NOMO-1 treated with DMSO at 0.1 percent for 48 hours (cell line): ENCODE data around the gene LRRC23.

ENCODE experiments used
- DNase-seq: peaks from one replicate; lab custom pipeline; 2025; ENCODE audit not compliant: unreplicated experiment; lab: John Stamatoyannopoulos, UW

LRRC23 gene

GRCh38 chr12:6923851-6924250 lies 19.2 kb downstream of the LRRC23 start:
- DNase-seq, result no peak

DNA sequence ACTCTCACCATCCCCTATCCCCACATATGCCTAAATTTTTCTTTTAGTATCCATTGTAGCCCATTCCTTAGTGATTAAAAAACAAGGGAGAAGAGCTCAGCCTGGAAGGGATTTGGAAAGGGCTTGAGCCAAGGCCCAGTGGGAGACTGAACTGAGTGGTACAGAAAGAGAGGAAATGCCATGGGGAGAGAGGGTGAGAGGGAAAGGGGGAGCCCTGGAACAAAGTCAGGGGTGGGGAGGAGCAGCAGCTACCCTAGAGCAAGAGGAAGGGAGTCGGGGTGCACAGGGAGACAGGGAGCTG lies 20.6 kb downstream of the LRRC23 start:
- no peak for DNase-seq

DNA sequence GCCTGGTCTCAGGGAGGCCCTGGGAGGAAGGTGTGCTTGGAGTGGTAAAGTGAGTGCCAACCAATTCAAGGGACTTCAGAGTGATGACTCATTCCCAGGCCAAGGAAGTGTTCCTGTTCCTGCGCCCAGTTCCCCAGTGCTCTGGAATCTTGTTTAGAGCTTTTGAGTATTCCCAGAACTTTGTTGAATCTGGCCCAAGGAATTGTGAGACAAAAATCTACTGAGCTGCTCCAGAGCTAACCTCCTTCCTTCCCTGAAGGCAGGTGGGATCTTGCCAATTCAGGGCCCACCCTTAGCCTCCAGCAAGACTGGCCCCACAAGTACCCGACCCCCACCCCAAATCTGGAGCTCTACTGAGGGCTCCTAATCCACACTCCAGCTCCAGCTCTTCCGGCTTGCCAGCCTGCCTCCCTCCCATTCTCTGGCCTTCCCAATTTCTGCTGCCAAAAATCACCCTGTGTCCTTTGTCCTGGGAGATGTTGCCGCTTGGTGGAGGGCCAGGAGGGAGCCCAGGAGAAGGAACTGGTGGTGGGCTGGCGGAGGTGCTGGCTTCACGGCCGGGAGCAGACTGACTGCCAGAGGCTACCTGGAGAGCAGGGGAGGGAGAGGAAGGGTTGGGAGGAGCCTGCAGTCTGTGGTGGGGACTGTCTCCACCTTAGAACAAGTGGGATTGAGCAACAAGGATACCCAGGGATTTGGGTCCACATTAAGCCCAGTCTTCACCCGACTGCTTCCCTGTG lies 21.1 kb downstream of the LRRC23 start:
- no peak for DNase-seq

DNA sequence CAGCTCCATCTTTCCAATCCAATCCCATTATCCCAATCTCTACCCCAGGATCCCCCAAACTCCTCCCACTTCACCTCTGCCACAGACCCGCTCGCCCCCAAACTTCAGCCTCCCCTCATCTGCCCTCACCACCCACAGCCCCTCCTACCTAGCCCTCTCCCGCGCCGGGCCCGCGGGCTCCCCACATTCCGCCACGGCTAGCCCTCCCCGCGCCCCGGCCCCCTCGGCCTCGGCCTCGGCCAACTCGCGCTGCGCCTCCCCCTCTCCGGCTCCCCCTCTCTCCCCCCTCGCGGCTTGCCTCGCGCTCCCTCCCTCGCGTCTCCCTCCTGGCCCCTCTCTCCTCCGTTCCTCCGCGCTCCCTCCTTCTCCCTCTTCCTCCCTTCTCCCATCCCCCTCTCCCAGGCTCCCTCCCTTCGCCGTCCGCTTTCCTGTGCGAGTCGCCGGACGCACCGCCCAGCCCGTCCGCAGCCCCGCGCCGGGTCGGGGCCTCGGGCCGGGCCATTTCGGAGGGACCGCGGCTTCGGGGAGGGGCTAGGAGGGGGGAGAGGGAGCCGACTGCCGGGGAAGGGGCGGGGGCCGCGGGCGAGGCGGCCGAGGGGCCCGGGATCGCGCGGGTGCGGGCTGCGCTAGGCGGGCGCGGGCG lies 22.9 kb downstream of the LRRC23 start, which contains the start of gene ATN1:
TSS of gene ATN1 (plus strand) at position 581 of the 643 bp plus-strand sequence. CDS start 6,043 bp downstream, outside the sequence.
- DNase-seq, result no peak

DNA sequence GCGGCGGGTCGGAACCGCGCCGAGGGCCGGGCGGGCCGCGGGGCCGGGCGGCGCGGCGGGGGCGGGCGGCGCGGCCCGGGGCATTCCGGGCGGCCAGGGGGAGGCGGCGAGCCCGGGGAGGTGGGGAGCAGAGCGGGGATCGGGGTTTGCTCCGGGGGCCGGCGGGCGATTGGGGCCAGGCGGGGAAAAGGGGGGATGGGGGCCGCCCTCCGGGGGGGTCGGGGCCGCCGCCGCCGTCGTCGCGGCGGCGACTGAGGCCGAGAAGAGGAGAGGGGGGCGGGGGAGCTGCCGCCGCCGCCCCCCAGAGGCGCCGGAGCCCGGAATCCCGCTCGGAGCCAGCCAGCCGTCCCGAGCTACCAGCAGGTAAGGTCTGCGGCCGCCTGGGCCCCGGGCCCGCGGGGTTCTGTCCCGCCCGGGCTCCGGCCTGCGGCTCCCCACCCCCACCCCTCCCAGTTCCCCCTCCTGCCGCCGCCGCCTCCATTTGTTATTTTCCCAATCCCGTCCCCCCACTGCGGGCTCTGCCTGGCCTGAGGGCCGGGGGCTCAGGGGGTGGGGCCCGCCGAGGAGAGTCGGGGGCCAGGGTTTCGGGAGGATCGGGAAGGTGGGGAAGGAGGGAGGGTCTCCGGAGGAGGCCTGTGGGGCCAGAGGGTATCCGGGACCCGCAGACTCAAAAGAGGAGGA lies 23.5 kb downstream of the LRRC23 start:
- DNase-seq, result no peak

- no peak for DNase-seq
These were observed 24.2 kb downstream of the LRRC23 start for GRCh38 chr12:6928703-6929407.

GRCh38 chr12:6929466-6930452 lies 25.1 kb downstream of the LRRC23 start:
- DNase-seq, result no peak

DNA sequence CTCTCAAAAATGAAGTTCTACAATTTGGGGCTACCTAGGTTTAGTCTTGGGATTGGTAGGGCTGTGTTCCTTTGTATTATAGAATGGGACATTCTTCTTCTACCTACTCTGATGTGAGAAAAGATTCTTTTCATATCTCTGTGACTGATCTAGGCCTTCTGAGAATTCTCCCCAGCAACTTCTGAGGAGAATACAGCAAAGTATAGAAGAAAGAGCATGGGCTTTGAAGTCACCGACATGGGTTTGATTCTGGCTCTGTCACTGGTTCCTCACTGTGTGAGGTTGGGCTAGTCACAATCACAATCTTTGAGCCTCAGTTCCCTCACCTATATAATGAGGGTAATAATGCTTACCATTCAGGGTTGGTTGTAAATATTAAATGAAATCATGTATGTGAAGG lies 28.1 kb downstream of the LRRC23 start:
- DNase-seq, result no peak

GRCh38 chr12:6934110-6934509 lies 29.5 kb downstream of the LRRC23 start:
- no peak for DNase-seq

DNA sequence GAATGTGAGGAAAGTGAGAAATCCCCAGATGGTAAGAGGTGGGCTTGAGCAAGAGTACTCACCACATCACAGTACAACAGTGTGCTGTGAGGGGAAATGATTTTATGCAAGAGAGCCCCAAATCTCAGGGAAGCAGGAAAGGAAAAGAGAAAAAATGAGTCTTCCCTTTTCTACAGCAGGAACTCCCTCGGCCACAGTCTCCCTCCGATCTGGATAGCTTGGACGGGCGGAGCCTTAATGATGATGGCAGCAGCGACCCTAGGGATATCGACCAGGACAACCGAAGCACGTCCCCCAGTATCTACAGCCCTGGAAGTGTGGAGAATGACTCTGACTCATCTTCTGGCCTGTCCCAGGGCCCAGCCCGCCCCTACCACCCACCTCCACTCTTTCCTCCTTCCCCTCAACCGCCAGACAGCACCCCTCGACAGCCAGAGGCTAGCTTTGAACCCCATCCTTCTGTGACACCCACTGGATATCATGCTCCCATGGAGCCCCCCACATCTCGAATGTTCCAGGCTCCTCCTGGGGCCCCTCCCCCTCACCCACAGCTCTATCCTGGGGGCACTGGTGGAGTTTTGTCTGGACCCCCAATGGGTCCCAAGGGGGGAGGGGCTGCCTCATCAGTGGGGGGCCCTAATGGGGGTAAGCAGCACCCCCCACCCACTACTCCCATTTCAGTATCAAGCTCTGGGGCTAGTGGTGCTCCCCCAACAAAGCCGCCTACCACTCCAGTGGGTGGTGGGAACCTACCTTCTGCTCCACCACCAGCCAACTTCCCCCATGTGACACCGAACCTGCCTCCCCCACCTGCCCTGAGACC lies 31.0 kb downstream of the LRRC23 start:
- DNase-seq, result no peak

DNA sequence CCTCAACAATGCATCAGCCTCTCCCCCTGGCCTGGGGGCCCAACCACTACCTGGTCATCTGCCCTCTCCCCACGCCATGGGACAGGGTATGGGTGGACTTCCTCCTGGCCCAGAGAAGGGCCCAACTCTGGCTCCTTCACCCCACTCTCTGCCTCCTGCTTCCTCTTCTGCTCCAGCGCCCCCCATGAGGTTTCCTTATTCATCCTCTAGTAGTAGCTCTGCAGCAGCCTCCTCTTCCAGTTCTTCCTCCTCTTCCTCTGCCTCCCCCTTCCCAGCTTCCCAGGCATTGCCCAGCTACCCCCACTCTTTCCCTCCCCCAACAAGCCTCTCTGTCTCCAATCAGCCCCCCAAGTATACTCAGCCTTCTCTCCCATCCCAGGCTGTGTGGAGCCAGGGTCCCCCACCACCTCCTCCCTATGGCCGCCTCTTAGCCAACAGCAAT lies 31.6 kb downstream of the LRRC23 start:
- no peak for DNase-seq

DNA sequence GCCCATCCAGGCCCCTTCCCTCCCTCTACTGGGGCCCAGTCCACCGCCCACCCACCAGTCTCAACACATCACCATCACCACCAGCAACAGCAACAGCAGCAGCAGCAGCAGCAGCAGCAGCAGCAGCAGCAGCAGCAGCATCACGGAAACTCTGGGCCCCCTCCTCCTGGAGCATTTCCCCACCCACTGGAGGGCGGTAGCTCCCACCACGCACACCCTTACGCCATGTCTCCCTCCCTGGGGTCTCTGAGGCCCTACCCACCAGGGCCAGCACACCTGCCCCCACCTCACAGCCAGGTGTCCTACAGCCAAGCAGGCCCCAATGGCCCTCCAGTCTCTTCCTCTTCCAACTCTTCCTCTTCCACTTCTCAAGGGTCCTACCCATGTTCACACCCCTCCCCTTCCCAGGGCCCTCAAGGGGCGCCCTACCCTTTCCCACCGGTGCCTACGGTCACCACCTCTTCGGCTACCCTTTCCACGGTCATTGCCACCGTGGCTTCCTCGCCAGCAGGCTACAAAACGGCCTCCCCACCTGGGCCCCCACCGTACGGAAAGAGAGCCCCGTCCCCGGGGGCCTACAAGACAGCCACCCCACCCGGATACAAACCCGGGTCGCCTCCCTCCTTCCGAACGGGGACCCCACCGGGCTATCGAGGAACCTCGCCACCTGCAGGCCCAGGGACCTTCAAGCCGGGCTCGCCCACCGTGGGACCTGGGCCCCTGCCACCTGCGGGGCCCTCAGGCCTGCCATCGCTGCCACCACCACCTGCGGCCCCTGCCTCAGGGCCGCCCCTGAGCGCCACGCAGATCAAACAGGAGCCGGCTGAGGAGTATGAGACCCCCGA lies 32.2 kb downstream of the LRRC23 start:
- no peak for DNase-seq

DNA sequence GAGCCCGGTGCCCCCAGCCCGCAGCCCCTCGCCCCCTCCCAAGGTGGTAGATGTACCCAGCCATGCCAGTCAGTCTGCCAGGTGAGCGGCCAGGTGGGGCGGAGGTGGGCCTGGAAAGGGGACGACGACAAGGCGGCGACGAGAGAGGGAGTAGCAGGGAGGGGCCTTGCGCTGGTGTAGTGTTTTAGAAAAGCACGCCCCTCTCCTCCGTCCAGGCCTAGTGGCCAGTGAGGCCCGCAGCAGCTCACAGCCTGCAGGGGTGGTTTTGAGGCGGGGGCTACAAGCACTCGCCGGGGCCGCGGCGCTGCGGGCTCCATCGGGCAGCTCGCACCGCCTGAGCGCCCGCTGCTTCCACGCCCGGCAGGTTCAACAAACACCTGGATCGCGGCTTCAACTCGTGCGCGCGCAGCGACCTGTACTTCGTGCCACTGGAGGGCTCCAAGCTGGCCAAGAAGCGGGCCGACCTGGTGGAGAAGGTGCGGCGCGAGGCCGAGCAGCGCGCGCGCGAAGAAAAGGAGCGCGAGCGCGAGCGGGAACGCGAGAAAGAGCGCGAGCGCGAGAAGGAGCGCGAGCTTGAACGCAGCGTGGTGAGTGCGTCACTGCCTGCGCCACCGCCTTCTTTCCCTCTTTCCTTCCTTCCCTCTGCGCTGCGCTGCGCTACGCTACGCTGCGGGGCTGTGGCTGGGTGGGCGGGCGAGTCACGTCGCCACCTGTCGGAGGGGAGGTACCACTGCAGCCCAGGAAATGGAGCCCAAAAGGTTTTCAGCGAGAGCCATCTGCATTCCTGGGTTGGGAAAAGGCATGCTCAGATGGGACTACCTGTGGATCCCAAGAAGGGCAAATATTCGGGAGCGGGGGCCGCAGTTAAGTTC lies 33.1 kb downstream of the LRRC23 start:
- DNase-seq, result peak; percentile 96

GRCh38 chr12:6938353-6939190 lies 34.0 kb downstream of the LRRC23 start:
- DNase-seq, result no peak

GRCh38 chr12:6939191-6939540 lies 34.5 kb downstream of the LRRC23 start:
- DNase-seq, result no peak

- DNase-seq, result no peak
These were observed 36.6 kb downstream of the LRRC23 start for GRCh38 chr12:6941267-6941666.

DNA sequence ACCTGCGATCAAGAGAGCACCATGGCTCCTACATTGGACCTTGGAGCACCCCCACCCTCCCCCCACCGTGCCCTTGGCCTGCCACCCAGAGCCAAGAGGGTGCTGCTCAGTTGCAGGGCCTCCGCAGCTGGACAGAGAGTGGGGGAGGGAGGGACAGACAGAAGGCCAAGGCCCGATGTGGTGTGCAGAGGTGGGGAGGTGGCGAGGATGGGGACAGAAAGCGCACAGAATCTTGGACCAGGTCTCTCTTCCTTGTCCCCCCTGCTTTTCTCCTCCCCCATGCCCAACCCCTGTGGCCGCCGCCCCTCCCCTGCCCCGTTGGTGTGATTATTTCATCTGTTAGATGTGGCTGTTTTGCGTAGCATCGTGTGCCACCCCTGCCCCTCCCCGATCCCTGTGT lies 37.2 kb downstream of the LRRC23 start:
- no peak for DNase-seq
